ENCODE results near the gene LEP.

DNA sequence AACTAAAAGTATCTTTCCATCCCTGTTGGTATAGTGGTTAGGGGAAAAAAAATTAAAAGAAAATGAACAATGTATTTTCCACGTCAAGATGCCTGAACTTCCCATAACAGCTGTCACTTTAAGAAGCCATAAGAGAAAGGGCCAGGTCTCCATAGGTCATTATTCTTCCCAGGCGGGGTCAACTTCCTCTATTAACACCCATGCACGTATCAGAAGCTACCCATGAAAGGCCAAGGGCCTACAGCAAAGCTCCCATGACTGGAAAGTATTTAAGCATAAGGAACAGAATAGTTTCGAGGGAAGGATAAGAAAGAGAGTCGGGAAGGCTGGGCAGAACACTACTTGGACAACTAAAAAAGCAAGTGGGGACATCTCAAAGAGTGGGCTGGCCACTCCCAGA, 62.6 kb downstream of the LEP start:
- TF ChIP-seq YY1 (IDR thresholded peaks at IDR 0.05; ENCODE audit: insufficient read depth, insufficient read length) (no peak), SUZ12 (IDR thresholded peaks at IDR 0.05; ENCODE audit: extremely low read depth, insufficient read depth, insufficient read length) (no peak)

Data from NT2/D1 (cell line).